Stromal cell of bone marrow (primary cell): Measurements from ENCODE around the gene JMJD1C.
"Not testable (repeated sequence)": the region's sequence is repeated elsewhere in the genome, so short reads cannot be mapped to it uniquely, and the experiment has no call there.

Experiments used
- DNase-seq: peaks from one replicate; pipeline ENCODE4 v3.0.0-alpha.2; 2012; ENCODE audit warnings: low read depth

The JMJD1C gene

DNA sequence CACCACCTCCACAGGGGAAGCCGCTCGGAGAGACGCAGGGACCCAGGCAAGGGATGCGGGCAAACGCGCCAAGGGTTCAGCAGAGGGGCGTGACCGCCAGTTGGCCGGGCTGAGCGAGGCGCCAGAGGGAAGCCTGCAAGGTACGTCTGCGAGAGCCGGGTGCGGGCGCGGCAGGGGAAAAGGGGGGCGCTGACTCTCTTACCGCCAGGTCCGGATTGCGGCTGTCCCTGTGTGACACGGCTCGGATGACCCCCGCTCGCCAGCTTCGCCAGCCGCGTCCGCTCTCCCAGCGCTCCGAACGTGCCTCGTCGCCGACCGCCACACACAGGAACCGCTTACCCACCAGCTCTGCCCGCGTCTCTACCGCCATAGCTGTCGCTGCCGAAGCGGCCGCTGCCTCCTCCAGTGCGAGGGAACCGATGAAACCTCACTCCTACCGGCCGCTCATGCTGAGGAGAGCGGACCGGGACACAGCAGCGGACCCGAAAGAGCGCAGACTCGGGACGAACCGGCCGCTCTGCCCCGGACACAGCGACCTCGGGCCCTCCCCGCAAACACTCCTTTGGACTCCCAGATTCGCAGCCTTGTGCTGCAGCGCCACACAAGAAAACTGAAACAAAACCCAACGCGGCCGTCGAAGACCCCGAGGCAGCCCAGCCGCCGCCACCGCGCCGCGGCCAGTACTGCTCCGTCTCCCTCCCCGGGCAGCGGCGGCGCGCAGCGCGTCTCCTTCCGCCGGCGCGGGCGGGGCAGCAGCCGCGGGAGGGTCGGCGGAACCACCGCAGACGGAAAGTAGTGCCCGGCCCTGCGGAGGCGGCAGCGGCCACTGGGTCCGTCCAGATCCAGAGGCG is at the start of gene JMJD1C:
Gene JMJD1C (minus strand): TSS at position 685 of the 851 bp plus-strand sequence. CDS start 315 bp downstream, at position 370.
- DNase-seq: peak; percentile 66

- DNase-seq: peak; percentile 53
Observed at GRCh38 chr10:63515002-63515763, 49.4 kb upstream of the JMJD1C start.

DNA sequence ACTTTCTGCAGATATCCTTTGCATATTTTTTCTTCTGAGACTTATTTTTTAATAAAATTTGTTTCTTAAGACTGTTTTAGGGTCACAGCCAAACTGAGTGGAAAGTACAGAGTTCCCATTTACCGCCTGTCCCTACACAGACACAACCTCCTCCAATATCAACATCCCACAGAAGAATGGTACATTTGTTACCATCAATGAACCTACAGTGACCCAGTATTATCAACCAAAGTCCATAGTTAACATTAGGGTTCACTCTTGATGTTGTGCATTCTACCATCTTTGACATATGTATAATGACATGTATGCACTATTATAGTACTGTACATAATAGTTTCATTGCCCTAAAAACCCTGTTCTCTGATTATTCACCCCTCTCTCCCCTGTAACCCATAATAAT is 40.8 kb upstream of the JMJD1C start:
- DNase-seq: no peak

DNA sequence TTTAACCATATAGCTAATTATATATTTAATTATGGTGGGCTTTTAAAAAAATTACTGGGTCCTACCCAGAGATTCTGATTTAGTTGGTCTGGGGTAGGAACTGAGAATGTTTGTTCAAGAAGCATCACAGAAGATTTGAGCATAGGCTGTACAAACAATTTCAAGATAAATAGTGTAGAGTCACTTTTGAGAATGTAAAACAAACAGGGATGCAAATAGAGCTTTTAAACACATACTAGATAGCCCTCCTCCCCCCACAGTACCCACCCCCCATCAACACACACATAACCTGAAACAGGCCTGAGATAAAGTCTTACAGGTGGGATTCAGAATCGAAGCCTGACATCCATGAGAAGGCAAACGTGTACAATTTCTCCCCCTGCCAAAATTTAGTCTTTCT is 39.8 kb upstream of the JMJD1C start:
- no peak for DNase-seq

DNA sequence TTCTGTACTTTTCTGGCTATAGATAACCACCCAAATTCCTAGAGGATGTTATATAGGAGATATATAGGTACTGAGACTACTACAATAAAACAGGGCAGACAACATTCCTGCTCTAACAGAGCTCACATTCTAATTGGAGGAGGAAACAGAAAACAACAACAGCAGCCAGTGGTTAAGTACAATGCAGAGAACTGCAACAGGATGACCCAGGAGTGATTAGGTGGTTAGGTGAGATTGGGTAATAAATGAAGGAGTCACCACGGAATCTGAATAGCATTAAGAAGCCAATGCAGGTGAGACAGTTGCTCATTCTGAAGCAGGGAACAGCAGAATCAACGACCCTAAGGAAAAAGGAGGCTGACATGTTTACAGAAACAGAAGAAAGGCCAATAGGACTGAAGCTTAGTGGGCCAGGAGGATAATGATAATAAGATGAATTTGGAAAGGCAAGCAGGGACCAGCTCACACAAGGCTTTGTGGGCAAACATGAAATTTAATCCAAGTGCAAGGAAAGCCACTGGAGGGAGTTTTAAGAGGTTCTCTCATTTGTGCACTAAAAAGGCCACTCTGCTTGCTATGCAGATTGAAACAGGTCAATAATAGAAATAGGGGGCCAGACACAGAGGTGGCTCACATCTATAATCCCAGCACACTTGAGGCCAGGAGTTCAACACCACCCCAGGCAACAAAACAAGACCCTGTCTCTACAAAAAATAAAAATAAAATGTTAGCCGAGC is 38.5 kb upstream of the JMJD1C start:
- no peak for DNase-seq

- no peak for DNase-seq
Observed at GRCh38 chr10:63503395-63503794, 37.6 kb upstream of the JMJD1C start.

DNA sequence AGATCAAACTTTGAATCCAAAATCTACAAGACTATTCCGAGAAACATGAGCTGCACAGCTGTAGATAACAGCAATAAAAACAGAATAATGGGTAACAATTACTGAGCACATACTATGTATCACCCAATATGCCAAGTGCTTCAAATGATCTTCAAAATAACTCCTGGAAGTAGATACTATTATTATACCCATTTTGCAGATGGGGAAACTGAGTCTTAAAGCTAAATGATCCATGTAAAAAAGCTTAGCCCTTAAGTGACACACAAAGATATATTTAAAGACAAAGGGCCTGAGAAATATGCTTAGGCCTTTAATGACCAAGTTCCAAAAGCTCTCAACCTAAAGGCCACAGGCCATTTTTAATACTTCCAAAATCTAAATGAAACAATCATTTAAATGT is 37.1 kb upstream of the JMJD1C start:
- DNase-seq: no peak

DNA sequence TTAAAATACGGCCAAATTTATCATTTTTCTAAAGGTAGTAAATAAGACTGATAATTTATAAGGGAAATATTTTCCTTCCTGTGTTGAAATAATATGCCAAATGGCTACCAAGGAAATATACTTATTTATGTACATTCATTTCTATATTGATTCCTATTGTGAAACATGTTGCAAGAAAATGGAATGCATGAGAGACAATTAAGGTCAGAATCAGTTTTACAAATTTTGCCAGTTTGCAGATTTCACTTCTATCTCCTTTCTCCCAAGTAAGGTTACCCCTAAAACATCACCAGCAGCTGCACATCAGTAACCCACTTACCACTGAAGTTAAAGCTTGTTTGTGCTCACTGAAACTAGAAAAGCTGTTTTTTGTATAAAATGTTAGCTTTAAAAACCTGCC is 36.2 kb upstream of the JMJD1C start:
- no peak for DNase-seq

GRCh38 chr10:63500551-63500950 is 34.8 kb upstream of the JMJD1C start:
- DNase-seq: not testable (repeated sequence)

- DNase-seq: no peak
Observed at GRCh38 chr10:63498665-63499064, 32.9 kb upstream of the JMJD1C start.

DNA sequence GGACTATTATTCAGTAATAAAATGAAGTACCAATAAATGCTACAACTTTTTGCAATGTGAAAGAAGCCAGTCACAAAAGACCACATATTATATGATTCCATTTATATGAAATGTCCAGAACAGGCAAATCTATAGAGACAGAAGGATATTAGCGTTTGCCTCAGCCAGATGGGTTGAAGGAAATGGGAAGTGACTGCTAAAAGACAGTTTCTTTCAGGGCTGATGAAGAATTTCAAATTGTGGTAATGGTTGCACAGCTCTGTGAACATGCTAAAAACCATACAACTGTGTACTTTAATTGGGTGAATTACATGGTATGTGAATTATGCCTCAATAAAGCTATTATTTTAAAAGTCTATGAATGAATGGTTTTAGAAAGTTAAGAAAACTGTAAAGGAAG is 31.5 kb upstream of the JMJD1C start:
- no peak for DNase-seq

DNA sequence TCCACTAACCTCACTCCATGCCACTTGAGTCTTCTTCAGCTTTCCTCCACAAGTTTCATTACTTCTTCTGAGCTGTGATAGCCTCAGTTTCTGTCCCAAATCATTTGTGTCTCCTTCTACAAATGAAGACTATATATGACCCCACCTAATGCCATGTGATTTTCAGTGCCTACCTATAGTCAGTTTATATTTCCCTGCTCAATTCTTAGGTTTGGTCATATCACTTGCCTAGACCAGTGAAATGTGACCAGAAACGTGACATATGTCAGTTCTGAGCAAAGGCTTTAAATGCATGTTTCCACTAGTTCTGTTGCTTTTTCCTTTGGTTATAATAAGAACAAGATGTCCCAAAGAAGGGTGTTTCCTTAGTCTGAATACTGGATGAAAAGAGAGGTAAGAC is 30.8 kb upstream of the JMJD1C start:
- no peak for DNase-seq

- DNase-seq: no peak
Observed at GRCh38 chr10:63494951-63495350, 29.2 kb upstream of the JMJD1C start.

- no peak for DNase-seq
Observed at GRCh38 chr10:63493004-63493403, 27.2 kb upstream of the JMJD1C start.

DNA sequence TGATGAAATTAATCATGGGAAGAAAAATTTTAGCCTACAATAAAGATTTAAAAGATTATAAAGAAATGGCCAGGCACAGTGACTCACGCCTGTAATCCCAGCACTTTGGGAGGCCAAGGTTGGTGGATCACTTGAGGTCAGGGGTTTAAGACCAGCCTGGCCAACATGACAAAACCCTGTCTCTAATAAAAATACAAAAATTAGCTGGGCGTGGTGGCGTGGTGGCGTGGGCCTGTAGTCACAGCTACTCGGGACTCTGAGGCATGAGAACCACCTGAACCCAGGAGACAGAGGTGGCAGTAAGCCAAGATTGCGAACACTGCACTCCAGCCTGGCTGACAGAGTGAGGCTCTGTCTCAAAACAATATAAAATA is 26.5 kb upstream of the JMJD1C start:
- peak; percentile 26 for DNase-seq

GRCh38 chr10:63491588-63492316 is 26.0 kb upstream of the JMJD1C start:
- DNase-seq: peak; percentile 97

- DNase-seq: no peak
Observed at GRCh38 chr10:63489838-63490237, 24.1 kb upstream of the JMJD1C start.

DNA sequence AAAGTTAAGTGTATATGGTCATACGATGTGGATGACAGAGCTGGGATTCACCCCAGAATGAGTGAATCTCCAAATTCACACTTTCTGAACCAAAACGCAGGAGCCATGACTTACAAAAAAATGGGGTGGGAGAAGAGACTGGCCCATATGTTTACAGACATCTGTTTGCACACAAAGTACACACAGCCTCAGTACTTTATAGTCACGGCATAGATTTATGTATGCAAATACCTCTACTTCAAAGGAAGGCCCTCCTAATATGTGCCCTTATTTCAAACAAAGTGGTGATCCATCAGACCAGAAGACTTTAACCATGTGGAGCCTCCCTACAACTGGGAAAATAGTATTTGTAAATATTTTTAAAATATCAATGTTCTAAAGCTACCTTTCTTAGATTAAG is 22.2 kb upstream of the JMJD1C start:
- no peak for DNase-seq

- DNase-seq: no peak
Observed at GRCh38 chr10:63483983-63484382, 18.2 kb upstream of the JMJD1C start.

DNA sequence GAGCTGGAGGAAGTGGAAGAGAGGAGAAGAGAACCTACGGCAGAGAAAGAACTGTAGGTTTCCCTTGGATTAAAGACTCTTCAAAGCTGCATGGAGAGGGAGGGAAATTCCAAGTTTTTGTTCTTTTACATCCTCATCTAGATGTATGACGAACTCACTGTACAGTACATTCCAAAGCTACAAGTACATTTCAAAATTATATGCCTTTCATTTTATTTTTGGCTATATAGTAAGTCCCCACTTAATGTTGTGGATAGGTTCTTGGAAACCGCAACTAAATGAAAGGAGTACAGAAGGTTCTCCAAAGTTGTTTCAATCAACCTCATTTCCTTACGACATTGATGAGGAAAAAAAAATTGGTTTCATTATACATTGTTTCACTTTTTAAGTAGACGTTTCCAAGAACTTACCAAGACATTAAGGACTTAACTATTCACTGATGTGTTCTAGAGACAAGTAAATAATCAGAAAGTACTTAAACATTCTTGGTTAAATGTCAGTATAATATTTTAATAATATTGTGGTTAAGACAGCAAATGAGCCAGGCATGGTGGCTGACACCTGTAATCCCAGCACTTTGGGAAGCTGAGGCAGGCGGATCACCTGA is 16.1 kb upstream of the JMJD1C start:
- no peak for DNase-seq

GRCh38 chr10:63480237-63480636 is 14.5 kb upstream of the JMJD1C start:
- no peak for DNase-seq

- no peak for DNase-seq
Observed at GRCh38 chr10:63478564-63478963, 12.8 kb upstream of the JMJD1C start.
